Fibroblast of villous mesenchyme (primary cell): ENCODE data around the gene LGR6. TPM values are rescaled to one million over a fixed set of nuclear protein-coding genes. Genes with fewer than 3 reads are reported as not detected.
A peak's percentile ranks its signal among the peaks of the same experiment; 100 is the strongest.

ENCODE experiments used
- DNase-seq: peaks from one replicate; pipeline ENCODE4 v3.0.0-alpha.2; 2010; ENCODE audit warnings: low read depth
- H3K4me3 ChIP-seq: 2 replicates; pipeline ENCODE4 v1.5.1; 2011; ENCODE audit warnings: low read depth, mild to moderate bottlenecking, low read length
- CTCF ChIP-seq: IDR thresholded peaks from 2 replicates; pipeline ENCODE4 v1.5.1; 2012; ENCODE audit warnings: low read depth, mild to moderate bottlenecking, low read length; ENCODE audit not compliant: insufficient read depth
- total RNA-seq: library from RNA; depleted of rRNA; stranded (reverse); fragments of >200 nt; gene quantifications from 2 replicates; pipeline ENCODE4 v1.2.3, GENCODE V29; 2012

The LGR6 gene
- total RNA-seq, 1 donor, result not detected

GRCh38 chr1:202202500-202203168, 9.0 kb downstream of the LGR6 start:
- no peak overlapping the region for H3K4me3 ChIP-seq
- TF ChIP-seq CTCF, result no peak
- DNase-seq, result no peak

- DNase-seq, result no peak
- TF ChIP-seq CTCF, result no peak
- H3K4me3 ChIP-seq, result no peak overlapping the region
Observed at GRCh38 chr1:202203238-202204039, 9.8 kb downstream of the LGR6 start.

GRCh38 chr1:202204065-202204464, 10.5 kb downstream of the LGR6 start:
- no peak for DNase-seq
- TF ChIP-seq CTCF, result no peak
- no peak overlapping the region for H3K4me3 ChIP-seq

GRCh38 chr1:202205523-202206190, 12.1 kb downstream of the LGR6 start:
- H3K4me3 ChIP-seq, result no peak overlapping the region
- TF ChIP-seq CTCF, result peak; percentile 42
- no peak for DNase-seq

- TF ChIP-seq CTCF, result peak; percentile 11
- no peak overlapping the region for H3K4me3 ChIP-seq
- peak; percentile 34 for DNase-seq
Observed at GRCh38 chr1:202207292-202207691, 13.7 kb downstream of the LGR6 start.

- no peak overlapping the region for H3K4me3 ChIP-seq
- DNase-seq, result no peak
- no peak for TF ChIP-seq CTCF
Observed at GRCh38 chr1:202208351-202208857, 14.8 kb downstream of the LGR6 start.
